ENCODE results near the gene CCDC92. TPM values are rescaled to one million over a fixed set of nuclear protein-coding genes. Genes with fewer than 3 reads are reported as not detected.

CCDC92 gene
- total RNA-seq, 1 experiment from 2014 or later = 32.3 TPM

DNA sequence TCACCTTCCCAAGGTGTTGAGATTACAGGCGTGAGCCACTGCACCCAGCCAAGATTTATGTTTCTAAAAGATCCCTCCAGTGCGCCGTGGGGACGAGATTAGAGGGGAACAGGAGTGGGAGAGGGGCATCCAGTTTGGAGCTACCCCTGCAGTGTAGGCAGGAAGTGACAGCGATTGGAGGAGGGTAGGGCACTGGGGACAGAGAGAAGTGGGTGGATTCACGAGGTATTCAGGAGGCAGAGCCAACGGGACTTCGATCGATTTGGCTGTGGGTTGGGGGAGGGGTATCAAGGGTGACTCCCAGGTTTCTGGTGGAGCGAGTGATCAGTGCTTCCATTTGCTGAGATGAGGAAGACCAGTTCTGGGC lies 82.1 kb downstream of the CCDC92 start:
- Mint-ChIP-seq H3K4me3 (ENCODE audit: unreplicated experiment) (no peak overlapping the region), H3K36me3 (ENCODE audit: insufficient read depth, unreplicated experiment) (no peaks in the 10 kb centered on the region), H3K9me3 (ENCODE audit: unreplicated experiment) (no peaks in the 10 kb centered on the region), H3K27me3 (ENCODE audit: insufficient read depth, unreplicated experiment) (peaks cover 63% of the 10 kb centered on the region), H3K4me1 (ENCODE audit: insufficient read depth, unreplicated experiment) (peaks cover 21% of the 10 kb centered on the region), H3K27ac (ENCODE audit: low read depth, unreplicated experiment) (no peak overlapping the region)
- no TSS peak for BruUV-seq (replicated peaks)
- CTCF ChIA-PET = interaction anchor here (0.9 to 2.8 kb wide), 2 partner anchors 14 to 32 kb away, joined by 3 to 8 read pairs; no protein-coding TSS in a partner anchor
- intact Hi-C loops (cut with micrococcal nuclease) = no loop called here
- TF ChIP-seq, protein P1, sequence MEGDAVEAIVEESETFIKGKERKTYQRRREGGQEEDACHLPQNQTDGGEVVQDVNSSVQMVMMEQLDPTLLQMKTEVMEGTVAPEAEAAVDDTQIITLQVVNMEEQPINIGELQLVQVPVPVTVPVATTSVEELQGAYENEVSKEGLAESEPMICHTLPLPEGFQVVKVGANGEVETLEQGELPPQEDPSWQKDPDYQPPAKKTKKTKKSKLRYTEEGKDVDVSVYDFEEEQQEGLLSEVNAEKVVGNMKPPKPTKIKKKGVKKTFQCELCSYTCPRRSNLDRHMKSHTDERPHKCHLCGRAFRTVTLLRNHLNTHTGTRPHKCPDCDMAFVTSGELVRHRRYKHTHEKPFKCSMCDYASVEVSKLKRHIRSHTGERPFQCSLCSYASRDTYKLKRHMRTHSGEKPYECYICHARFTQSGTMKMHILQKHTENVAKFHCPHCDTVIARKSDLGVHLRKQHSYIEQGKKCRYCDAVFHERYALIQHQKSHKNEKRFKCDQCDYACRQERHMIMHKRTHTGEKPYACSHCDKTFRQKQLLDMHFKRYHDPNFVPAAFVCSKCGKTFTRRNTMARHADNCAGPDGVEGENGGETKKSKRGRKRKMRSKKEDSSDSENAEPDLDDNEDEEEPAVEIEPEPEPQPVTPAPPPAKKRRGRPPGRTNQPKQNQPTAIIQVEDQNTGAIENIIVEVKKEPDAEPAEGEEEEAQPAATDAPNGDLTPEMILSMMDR (IDR thresholded peaks at IDR 0.05; ENCODE audit: unreplicated experiment) = no peak
- DNase-seq (ENCODE audit: unreplicated experiment) = no peak
- POLR2A ChIA-PET = no interaction called here

DNA sequence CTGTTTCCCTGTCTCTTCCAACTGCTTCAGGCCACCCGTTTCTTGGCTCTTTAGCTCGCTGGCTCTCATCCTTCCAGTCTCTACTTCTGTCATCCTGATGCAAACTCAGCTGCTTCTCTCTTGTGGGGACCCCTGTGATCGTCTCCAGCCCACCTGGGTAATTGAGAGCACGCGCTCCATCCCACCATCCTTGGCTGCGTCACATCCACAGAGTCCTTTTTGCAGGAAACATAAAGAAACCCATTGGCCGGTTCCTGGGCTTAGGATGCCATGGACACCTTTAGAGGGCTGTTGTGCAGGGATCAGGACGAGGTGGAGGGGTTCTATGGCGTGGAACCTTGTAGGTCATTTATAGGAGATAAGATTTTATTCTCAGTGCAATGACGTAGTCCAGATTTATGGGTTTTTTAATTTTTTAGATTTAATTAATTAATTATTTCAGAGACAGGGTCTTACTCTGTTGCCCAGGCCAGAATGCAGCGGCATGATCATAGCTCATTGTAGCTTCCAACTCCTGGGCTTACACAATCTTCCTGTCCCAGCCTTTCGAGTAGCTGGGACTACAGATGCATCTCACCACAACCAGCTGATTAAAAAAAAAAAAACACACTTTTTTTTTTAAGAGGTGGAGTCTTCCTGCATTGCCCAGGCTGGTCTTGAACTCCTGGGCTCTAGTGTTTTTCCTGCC lies 82.6 kb downstream of the CCDC92 start:
- Mint-ChIP-seq H3K4me3 (ENCODE audit: unreplicated experiment) (no peak overlapping the region), H3K27ac (ENCODE audit: low read depth, unreplicated experiment) (no peak overlapping the region), H3K4me1 (ENCODE audit: insufficient read depth, unreplicated experiment) (peaks cover 21% of the 10 kb centered on the region), H3K36me3 (ENCODE audit: insufficient read depth, unreplicated experiment) (no peaks in the 10 kb centered on the region), H3K27me3 (ENCODE audit: insufficient read depth, unreplicated experiment) (peaks cover 68% of the 10 kb centered on the region), H3K9me3 (ENCODE audit: unreplicated experiment) (no peaks in the 10 kb centered on the region)
- DNase-seq (ENCODE audit: unreplicated experiment) = no peak
- intact Hi-C loops (cut with micrococcal nuclease) = no loop called here
- POLR2A ChIA-PET = no interaction called here
- CTCF ChIA-PET = interaction anchor here (0.9 to 2.8 kb wide), 2 partner anchors 15 to 32 kb away, joined by 3 to 8 read pairs; no protein-coding TSS in a partner anchor
- TF ChIP-seq, protein P1 (IDR thresholded peaks at IDR 0.05; ENCODE audit: unreplicated experiment) = no peak
- BruUV-seq (replicated peaks) = no TSS peak

DNA sequence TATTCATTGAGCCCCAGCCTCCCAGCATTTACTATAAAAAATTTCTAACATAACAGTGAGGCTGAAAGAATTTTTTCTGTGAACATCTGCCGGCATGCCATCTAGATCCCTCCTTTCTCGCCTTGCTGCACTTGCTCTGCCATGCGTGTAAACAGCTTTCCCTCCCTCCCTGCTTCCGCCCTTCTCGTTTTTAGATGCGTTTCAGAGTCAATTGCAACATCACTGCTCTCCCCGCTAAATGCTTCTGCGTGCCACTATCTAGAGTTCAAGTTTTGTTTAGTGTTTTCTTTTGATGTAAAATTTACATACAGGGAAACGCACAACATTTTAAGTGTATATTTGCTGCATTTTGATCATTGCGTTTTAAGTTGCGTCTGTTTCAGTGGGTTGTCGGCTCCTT lies 83.6 kb downstream of the CCDC92 start:
- no TSS peak for BruUV-seq (replicated peaks)
- TF ChIP-seq, protein P1 (IDR thresholded peaks at IDR 0.05; ENCODE audit: unreplicated experiment) = no peak
- H3K36me3 Mint-ChIP-seq (ENCODE audit: insufficient read depth, unreplicated experiment) = no peaks in the 10 kb centered on the region
- peaks cover 21% of the 10 kb centered on the region for H3K4me1 Mint-ChIP-seq (ENCODE audit: insufficient read depth, unreplicated experiment)
- no peak for DNase-seq (ENCODE audit: unreplicated experiment)
- no peak overlapping the region for H3K27ac Mint-ChIP-seq (ENCODE audit: low read depth, unreplicated experiment)
- no peak overlapping the region for H3K4me3 Mint-ChIP-seq (ENCODE audit: unreplicated experiment)
- ChIA-PET CTCF (interaction anchor here (0.6 to 2.8 kb wide), 2 partner anchors 16 to 1443 kb away, joined by 3 to 8 read pairs; no protein-coding TSS in a partner anchor), POLR2A (no interaction called here)
- intact Hi-C loops (cut with micrococcal nuclease) = no loop called here
- no peaks in the 10 kb centered on the region for H3K9me3 Mint-ChIP-seq (ENCODE audit: unreplicated experiment)
- H3K27me3 Mint-ChIP-seq (ENCODE audit: insufficient read depth, unreplicated experiment) = peaks cover 70% of the 10 kb centered on the region

DNA sequence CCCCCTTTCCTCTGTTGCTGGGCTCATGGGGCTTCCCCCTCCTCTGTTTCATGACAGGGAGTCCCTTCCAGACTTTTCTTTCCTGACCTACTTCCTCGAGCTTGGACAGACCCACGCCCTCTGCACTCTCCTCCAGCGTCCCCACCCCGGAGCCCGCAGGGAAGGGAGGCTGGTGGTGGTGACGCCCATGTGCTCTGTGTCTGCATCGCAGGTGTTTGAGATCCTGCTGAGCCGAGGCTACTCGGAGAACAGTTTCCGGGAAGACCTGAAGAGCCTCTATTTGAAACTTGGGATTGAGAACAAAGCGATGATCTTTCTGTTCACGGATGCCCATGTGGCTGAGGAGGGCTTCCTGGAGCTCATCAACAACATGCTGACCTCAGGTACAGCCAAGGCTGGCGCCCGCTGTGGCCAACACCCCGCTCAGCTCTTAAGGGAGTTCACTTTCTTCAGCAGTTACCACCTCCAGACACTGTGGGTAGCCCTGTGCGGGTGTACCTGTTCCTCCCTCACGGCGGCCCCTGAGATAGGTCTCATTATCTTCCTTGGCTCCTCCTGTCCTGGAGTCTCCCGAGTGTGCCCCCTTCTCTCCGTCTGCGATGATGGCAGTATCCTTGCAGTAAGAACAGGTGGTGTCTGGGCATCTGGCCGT lies 85.6 kb downstream of the CCDC92 start:
- ChIA-PET POLR2A (no interaction called here), CTCF (no interaction called here)
- peaks cover 21% of the 10 kb centered on the region for H3K4me1 Mint-ChIP-seq (ENCODE audit: insufficient read depth, unreplicated experiment)
- peaks cover 79% of the 10 kb centered on the region for H3K27me3 Mint-ChIP-seq (ENCODE audit: insufficient read depth, unreplicated experiment)
- TF ChIP-seq, protein P1 (IDR thresholded peaks at IDR 0.05; ENCODE audit: unreplicated experiment) = no peak
- DNase-seq (ENCODE audit: unreplicated experiment) = no peak
- no peak overlapping the region for H3K4me3 Mint-ChIP-seq (ENCODE audit: unreplicated experiment)
- no peaks in the 10 kb centered on the region for H3K36me3 Mint-ChIP-seq (ENCODE audit: insufficient read depth, unreplicated experiment)
- no TSS peak for BruUV-seq (replicated peaks)
- intact Hi-C loops (cut with micrococcal nuclease) = no loop called here
- H3K9me3 Mint-ChIP-seq (ENCODE audit: unreplicated experiment) = no peaks in the 10 kb centered on the region
- H3K27ac Mint-ChIP-seq (ENCODE audit: low read depth, unreplicated experiment) = no peak overlapping the region

Data from MCF 10A (cell line).